Measurements from ENCODE around the gene WDR91. TPM values are rescaled to one million over a fixed set of nuclear protein-coding genes. Genes with fewer than 3 reads are reported as not detected.

WDR91 gene
- total RNA-seq, 1 experiment from 2014 or later = 7.0 TPM

DNA sequence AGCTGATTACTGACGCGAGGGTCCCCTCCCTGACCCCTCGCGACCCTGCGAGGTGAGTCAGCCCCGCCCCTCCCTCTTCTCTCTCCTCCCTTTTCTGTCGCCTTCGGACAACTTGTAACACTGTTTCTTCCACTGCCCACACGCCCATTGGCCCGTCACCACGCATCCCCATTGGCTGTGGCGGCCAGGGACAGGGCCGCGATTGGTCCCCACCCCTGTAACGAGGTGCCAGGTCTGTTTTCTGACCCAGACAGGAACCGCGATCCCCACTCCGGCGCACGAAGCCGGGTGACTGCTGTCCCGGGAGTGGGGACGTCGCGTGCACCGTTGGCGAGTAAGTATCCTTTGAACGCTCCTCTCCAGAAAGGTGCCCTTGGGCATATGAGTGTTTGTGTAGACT lies 22.2 kb upstream of the WDR91 start, which contains the start of gene STRA8:
STRA8 (plus strand) TSS at position 269 of the 400 bp plus-strand sequence. CDS start 6,687 bp downstream, outside the sequence.
- TF ChIP-seq EZH2 (IDR thresholded peaks at IDR 0.05; ENCODE audit: borderline replicate concordance, low read depth, low read length, poor library complexity, severe bottlenecking) = no peak
- TF ChIP-seq, protein P1, sequence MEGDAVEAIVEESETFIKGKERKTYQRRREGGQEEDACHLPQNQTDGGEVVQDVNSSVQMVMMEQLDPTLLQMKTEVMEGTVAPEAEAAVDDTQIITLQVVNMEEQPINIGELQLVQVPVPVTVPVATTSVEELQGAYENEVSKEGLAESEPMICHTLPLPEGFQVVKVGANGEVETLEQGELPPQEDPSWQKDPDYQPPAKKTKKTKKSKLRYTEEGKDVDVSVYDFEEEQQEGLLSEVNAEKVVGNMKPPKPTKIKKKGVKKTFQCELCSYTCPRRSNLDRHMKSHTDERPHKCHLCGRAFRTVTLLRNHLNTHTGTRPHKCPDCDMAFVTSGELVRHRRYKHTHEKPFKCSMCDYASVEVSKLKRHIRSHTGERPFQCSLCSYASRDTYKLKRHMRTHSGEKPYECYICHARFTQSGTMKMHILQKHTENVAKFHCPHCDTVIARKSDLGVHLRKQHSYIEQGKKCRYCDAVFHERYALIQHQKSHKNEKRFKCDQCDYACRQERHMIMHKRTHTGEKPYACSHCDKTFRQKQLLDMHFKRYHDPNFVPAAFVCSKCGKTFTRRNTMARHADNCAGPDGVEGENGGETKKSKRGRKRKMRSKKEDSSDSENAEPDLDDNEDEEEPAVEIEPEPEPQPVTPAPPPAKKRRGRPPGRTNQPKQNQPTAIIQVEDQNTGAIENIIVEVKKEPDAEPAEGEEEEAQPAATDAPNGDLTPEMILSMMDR (conservative IDR thresholded peaks at IDR 0.05; ENCODE audit: low read depth, low read length) = no peak
- no peaks in the 10 kb centered on the region for H3K9me3 ChIP-seq (ENCODE audit: low read depth, low read length, poor library complexity, severe bottlenecking)
- H3K27me3 ChIP-seq (replicated peaks; ENCODE audit: insufficient read depth, low read depth, low read length, poor library complexity) = no peaks in the 10 kb centered on the region
- H3K4me3 ChIP-seq (ENCODE audit: low read depth, low read length, poor library complexity, severe bottlenecking) = no peak within 1 kb of the TSS
- DNase-seq (ENCODE audit: low spot score) = no peak
- ChIA-PET POLR2A (ENCODE audit: low non-redundant PET) (no interaction called here), CTCF (no interaction called here)
- H3K4me1 ChIP-seq (ENCODE audit: insufficient read depth, low read length, poor library complexity, severe bottlenecking) = no peaks in the 10 kb centered on the region
- no peaks in the 10 kb centered on the region for H3K36me3 ChIP-seq (ENCODE audit: insufficient read depth, low read length, poor library complexity, severe bottlenecking)
- BruUV-seq (replicated peaks) = no TSS peak
- H3K27ac ChIP-seq (ENCODE audit: low read depth, low read length, poor library complexity, severe bottlenecking) = no peak within 1 kb of the TSS
- intact Hi-C loops (cut with micrococcal nuclease; ENCODE audit: unreplicated experiment) = no loop called here

DNA sequence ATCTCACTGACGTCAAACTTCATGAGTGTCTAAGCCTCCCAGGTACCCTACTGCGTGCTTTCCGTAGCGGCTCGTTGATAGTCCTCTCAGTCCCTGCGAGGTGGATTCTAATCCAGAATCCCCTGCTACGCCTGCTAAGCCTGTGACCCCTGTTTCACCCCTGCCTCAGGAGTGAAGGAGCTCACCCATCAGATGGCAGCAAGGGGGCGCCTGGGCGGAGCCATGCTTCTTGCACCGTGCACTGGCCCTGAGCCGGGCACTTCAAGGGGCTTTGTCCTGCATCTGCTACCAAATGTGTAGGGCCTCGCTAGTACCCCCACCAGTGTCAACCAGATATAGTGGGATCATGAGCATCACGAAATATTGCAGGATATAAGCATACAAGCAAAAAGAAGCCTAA lies 21.4 kb upstream of the WDR91 start:
- TF ChIP-seq, protein P1 (conservative IDR thresholded peaks at IDR 0.05; ENCODE audit: low read depth, low read length) = peak; percentile 46
- no peak for TF ChIP-seq EZH2 (IDR thresholded peaks at IDR 0.05; ENCODE audit: borderline replicate concordance, low read depth, low read length, poor library complexity, severe bottlenecking)
- no peak for DNase-seq (ENCODE audit: low spot score)
- Histone ChIP-seq H3K9me3 (ENCODE audit: low read depth, low read length, poor library complexity, severe bottlenecking) (no peaks in the 10 kb centered on the region), H3K27me3 (replicated peaks; ENCODE audit: insufficient read depth, low read depth, low read length, poor library complexity) (no peaks in the 10 kb centered on the region), H3K4me3 (ENCODE audit: low read depth, low read length, poor library complexity, severe bottlenecking) (no peak overlapping the region), H3K36me3 (ENCODE audit: insufficient read depth, low read length, poor library complexity, severe bottlenecking) (no peaks in the 10 kb centered on the region), H3K27ac (ENCODE audit: low read depth, low read length, poor library complexity, severe bottlenecking) (no peak overlapping the region), H3K4me1 (ENCODE audit: insufficient read depth, low read length, poor library complexity, severe bottlenecking) (no peaks in the 10 kb centered on the region)
- POLR2A ChIA-PET (ENCODE audit: low non-redundant PET) = no interaction called here
- intact Hi-C loops (cut with micrococcal nuclease; ENCODE audit: unreplicated experiment) = no loop called here
- CTCF ChIA-PET = no interaction called here
- no TSS peak for BruUV-seq (replicated peaks)

DNA sequence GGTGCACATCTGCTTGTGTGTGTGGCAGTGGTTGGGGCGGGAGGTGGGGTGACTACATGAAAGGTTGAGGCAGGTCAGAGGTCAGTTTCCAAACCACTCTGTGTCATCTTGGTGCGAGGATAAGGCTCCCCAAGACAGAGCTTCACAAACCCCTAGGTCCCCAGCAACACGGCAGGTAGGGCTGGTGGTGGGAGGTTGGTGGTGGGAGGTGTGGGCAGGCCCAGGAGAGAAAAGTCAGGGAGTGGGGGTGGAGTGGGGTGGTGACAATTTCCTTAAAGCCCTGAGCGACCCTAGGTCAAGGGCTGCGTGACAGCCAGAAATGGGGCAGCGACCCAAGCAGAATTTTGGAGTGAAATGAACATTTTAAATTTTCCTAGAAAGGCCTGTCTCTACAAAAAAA lies 20.8 kb upstream of the WDR91 start:
- no peak for DNase-seq (ENCODE audit: low spot score)
- ChIA-PET POLR2A (ENCODE audit: low non-redundant PET) (no interaction called here), CTCF (no interaction called here)
- H3K27me3 ChIP-seq (replicated peaks; ENCODE audit: insufficient read depth, low read depth, low read length, poor library complexity) = no peaks in the 10 kb centered on the region
- H3K4me3 ChIP-seq (ENCODE audit: low read depth, low read length, poor library complexity, severe bottlenecking) = no peak overlapping the region
- H3K36me3 ChIP-seq (ENCODE audit: insufficient read depth, low read length, poor library complexity, severe bottlenecking) = no peaks in the 10 kb centered on the region
- no peak overlapping the region for H3K27ac ChIP-seq (ENCODE audit: low read depth, low read length, poor library complexity, severe bottlenecking)
- TF ChIP-seq EZH2 (IDR thresholded peaks at IDR 0.05; ENCODE audit: borderline replicate concordance, low read depth, low read length, poor library complexity, severe bottlenecking) = no peak
- TF ChIP-seq, protein P1 (conservative IDR thresholded peaks at IDR 0.05; ENCODE audit: low read depth, low read length) = no peak
- no TSS peak for BruUV-seq (replicated peaks)
- intact Hi-C loops (cut with micrococcal nuclease; ENCODE audit: unreplicated experiment) = no loop called here
- H3K4me1 ChIP-seq (ENCODE audit: insufficient read depth, low read length, poor library complexity, severe bottlenecking) = no peaks in the 10 kb centered on the region
- H3K9me3 ChIP-seq (ENCODE audit: low read depth, low read length, poor library complexity, severe bottlenecking) = no peaks in the 10 kb centered on the region

All from A673 (cell line).